Activated B cell treated with CpG ODN at 0.5 μM for 24 hours (primary cell): Measurements from ENCODE around the gene PHF5A. TPM values are rescaled to one million over a fixed set of nuclear protein-coding genes. Genes with fewer than 3 reads are reported as not detected.
A peak's percentile ranks its signal among the peaks of the same experiment; 100 is the strongest.
"Not testable (repeated sequence)": the region's sequence is repeated elsewhere in the genome, so short reads cannot be mapped to it uniquely, and the experiment has no call there.

ENCODE experiments used
- ATAC-seq: fragments of 200-7000 bp; cut with Tn5 transposase; one replicate; pipeline ENCODE4 v1.10.0; 2021; ENCODE audit warnings: low read depth, mild to moderate bottlenecking, moderate library complexity
- CTCF ChIA-PET: fragments of 350-600 bp; sonication (Branson Sonifier 250); formaldehyde crosslinking; loops from one replicate; lab custom pipeline; 2021; ENCODE audit warnings: antibody characterized with exemption; lab: Charles Lee
- POLR2A ChIA-PET: fragments of 350-600 bp; sonication (Branson Sonifier 250); formaldehyde crosslinking; loops from one replicate; lab custom pipeline; 2021; ENCODE audit warnings: antibody characterized with exemption; lab: Charles Lee
- DNase-seq: peaks from one replicate; pipeline ENCODE4 v3.0.0; 2022
- H3K27ac Mint-ChIP-seq: one replicate; pipeline ENCODE4 v1.8.0; 2020; ENCODE audit warnings: mixed read lengths
- H3K27me3 Mint-ChIP-seq: one replicate; pipeline ENCODE4 v1.8.0; 2021; ENCODE audit warnings: mixed read lengths
- H3K36me3 Mint-ChIP-seq: one replicate; pipeline ENCODE4 v1.8.0; 2021; ENCODE audit warnings: low read depth, mixed read lengths
- H3K4me1 Mint-ChIP-seq: one replicate; pipeline ENCODE4 v1.8.0; 2021; ENCODE audit warnings: mixed read lengths
- H3K4me3 Mint-ChIP-seq: one replicate; pipeline ENCODE4 v1.8.0; 2020; ENCODE audit warnings: mild to moderate bottlenecking, mixed read lengths
- H3K9me3 Mint-ChIP-seq: one replicate; pipeline ENCODE4 v1.8.0; 2020; ENCODE audit warnings: mixed read lengths
- intact Hi-C: fragments of 100-400 bp; cut with micrococcal nuclease; formaldehyde crosslinking; loops from one replicate; pipeline ENCODE4 v1.15.1; 2024
- total RNA-seq: library from RNA; stranded (reverse); gene quantifications from 2 replicates; pipeline ENCODE4 v1.2.3, GENCODE V29; 2022
- TF ChIP-seq, protein P1 (sequence below): fragments of 200-600 bp; IDR thresholded peaks from one replicate; pipeline ENCODE4 v1.8.0; 2022; ENCODE audit warnings: antibody characterized with exemption, mild to moderate bottlenecking

Gene PHF5A
- total RNA-seq, 1 donor from 2014 or later: 54.0 TPM

GRCh38 chr22:41442240-41442792, 26.2 kb downstream of the PHF5A start:
- Mint-ChIP-seq H3K27me3 (no peaks in the 10 kb centered on the region), H3K9me3 (no peaks in the 10 kb centered on the region), H3K4me1 (peaks cover 37% of the 10 kb centered on the region), H3K4me3 (no peak overlapping the region), H3K36me3 (peaks cover 57% of the 10 kb centered on the region), H3K27ac (peak overlapping the region; percentile 14)
- intact Hi-C loops: loop anchor here (10.0 kb wide), 1 partner anchor 348 kb away; the partner anchor contains the start of gene EP300
- ATAC-seq (no peak), DNase-seq (no peak)
- CTCF ChIA-PET: interaction anchor here (0.9 to 1.0 kb wide), 2 partner anchors 28 to 75 kb away, joined by 3 to 5 read pairs; no protein-coding TSS in a partner anchor
- POLR2A ChIA-PET: interaction anchor here (0.6 to 10.7 kb wide), 3 partner anchors 15 to 1705 kb away, joined by 3 to 584 read pairs (median 3); partner anchors contain the start of genes ACO2 and PHF5A
- TF ChIP-seq, protein P1, sequence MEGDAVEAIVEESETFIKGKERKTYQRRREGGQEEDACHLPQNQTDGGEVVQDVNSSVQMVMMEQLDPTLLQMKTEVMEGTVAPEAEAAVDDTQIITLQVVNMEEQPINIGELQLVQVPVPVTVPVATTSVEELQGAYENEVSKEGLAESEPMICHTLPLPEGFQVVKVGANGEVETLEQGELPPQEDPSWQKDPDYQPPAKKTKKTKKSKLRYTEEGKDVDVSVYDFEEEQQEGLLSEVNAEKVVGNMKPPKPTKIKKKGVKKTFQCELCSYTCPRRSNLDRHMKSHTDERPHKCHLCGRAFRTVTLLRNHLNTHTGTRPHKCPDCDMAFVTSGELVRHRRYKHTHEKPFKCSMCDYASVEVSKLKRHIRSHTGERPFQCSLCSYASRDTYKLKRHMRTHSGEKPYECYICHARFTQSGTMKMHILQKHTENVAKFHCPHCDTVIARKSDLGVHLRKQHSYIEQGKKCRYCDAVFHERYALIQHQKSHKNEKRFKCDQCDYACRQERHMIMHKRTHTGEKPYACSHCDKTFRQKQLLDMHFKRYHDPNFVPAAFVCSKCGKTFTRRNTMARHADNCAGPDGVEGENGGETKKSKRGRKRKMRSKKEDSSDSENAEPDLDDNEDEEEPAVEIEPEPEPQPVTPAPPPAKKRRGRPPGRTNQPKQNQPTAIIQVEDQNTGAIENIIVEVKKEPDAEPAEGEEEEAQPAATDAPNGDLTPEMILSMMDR: no peak

- ATAC-seq, H3K27me3 Mint-ChIP-seq, CTCF ChIA-PET, DNase-seq, H3K27ac Mint-ChIP-seq, H3K4me3 Mint-ChIP-seq, H3K9me3 Mint-ChIP-seq: not testable (repeated sequence)
- intact Hi-C loops: loop anchor here (10.0 kb wide), 1 partner anchor 346 kb away; the partner anchor contains the start of gene EP300
- H3K4me1 Mint-ChIP-seq: peaks cover 37% of the 10 kb centered on the region
- POLR2A ChIA-PET: interaction anchor here (0.6 kb wide), 2 partner anchors 35 to 61 kb away, joined by 3 to 7 read pairs; no protein-coding TSS in a partner anchor
- peaks cover 64% of the 10 kb centered on the region for H3K36me3 Mint-ChIP-seq
These were observed 28.0 kb downstream of the PHF5A start for GRCh38 chr22:41440511-41440910.

DNA sequence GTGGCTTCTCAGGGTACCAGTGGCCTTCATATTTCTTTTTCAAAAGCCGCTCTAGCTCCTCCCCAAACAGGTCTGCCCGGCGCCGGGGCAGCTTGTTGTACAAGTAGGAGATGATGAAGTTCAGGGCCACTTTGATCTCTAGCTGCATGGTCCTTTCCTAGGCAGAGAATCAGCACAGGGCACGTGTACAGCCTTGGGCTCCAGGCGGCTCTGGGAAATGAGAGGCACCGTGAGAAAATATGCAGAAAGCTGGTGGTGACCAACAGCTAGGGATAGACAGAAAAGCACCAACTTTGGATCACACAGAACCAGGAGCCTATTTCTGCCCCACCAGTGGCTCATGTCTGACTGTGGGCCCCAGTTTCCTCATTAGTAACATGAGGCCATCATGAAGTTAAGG, 31.3 kb downstream of the PHF5A start:
- H3K36me3 Mint-ChIP-seq: peaks cover 60% of the 10 kb centered on the region
- no peak overlapping the region for H3K27ac Mint-ChIP-seq
- TF ChIP-seq, protein P1: no peak
- peaks cover 17% of the 10 kb centered on the region for H3K4me1 Mint-ChIP-seq
- DNase-seq (no peak), ATAC-seq (no peak)
- no peak overlapping the region for H3K4me3 Mint-ChIP-seq
- ChIA-PET CTCF (interaction anchor here (1.0 to 1.6 kb wide), 2 partner anchors 11 to 64 kb away, joined by 3 to 4 read pairs; no protein-coding TSS in a partner anchor), POLR2A (interaction anchor here (0.7 to 1.6 kb wide), 5 partner anchors 9 to 1345 kb away, joined by 3 to 10 read pairs (median 4); partner anchors contain the start of genes PHF5A and TOB2)
- H3K27me3 Mint-ChIP-seq: no peaks in the 10 kb centered on the region
- H3K9me3 Mint-ChIP-seq: no peaks in the 10 kb centered on the region
- intact Hi-C loops: no loop called here

GRCh38 chr22:41436322-41437113, 32.0 kb downstream of the PHF5A start:
- POLR2A ChIA-PET: interaction anchor here (0.6 to 1.6 kb wide), 5 partner anchors 10 to 32 kb away, joined by 3 to 8 read pairs (median 4); partner anchors contain the start of genes PHF5A and TOB2
- Mint-ChIP-seq H3K27me3 (no peaks in the 10 kb centered on the region), H3K36me3 (peaks cover 63% of the 10 kb centered on the region), H3K4me3 (no peak overlapping the region), H3K27ac (no peak overlapping the region), H3K9me3 (no peaks in the 10 kb centered on the region), H3K4me1 (peaks cover 16% of the 10 kb centered on the region)
- DNase-seq (no peak), ATAC-seq (peak; percentile 7)
- TF ChIP-seq, protein P1: no peak
- CTCF ChIA-PET: interaction anchor here (1.0 to 1.6 kb wide), 2 partner anchors 10 to 65 kb away, joined by 3 to 4 read pairs; no protein-coding TSS in a partner anchor
- intact Hi-C loops: no loop called here

DNA sequence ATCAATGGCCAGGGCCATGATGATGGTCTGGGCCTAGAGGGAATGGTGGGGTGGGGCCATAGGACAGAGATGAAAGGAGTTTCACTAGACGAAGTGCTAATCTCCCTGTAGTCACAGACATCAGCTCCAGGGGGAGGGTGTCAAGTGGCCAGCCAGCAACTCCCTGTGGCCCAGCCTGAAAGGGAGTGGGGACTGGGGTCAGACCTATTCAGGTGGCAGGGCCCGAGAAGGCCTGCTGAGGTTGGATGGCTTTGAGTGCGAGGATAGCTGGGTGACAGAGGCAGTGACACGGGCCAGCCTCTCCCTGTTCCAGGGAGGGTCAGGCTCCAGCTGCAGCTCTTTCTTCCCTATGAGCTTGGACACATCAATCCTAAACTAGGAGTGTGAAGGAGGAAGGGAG, 32.9 kb downstream of the PHF5A start:
- DNase-seq: no peak
- Mint-ChIP-seq H3K27ac (peak overlapping the region; percentile 37), H3K27me3 (no peaks in the 10 kb centered on the region), H3K36me3 (peaks cover 67% of the 10 kb centered on the region), H3K4me1 (peaks cover 21% of the 10 kb centered on the region), H3K9me3 (no peaks in the 10 kb centered on the region), H3K4me3 (no peak overlapping the region)
- TF ChIP-seq, protein P1: no peak
- ChIA-PET POLR2A (interaction anchor here (0.6 to 1.6 kb wide), 2 partner anchors 10 to 11 kb away, joined by 3 to 6 read pairs; no protein-coding TSS in a partner anchor), CTCF (interaction anchor here (1.6 kb wide), 1 partner anchor 66 kb away, joined by 4 read pairs; no protein-coding TSS in a partner anchor)
- ATAC-seq: no peak
- intact Hi-C loops: no loop called here

- peaks cover 69% of the 10 kb centered on the region for H3K36me3 Mint-ChIP-seq
- H3K9me3 Mint-ChIP-seq, ATAC-seq, H3K4me3 Mint-ChIP-seq, H3K27me3 Mint-ChIP-seq, H3K27ac Mint-ChIP-seq, intact Hi-C loops, CTCF ChIA-PET, DNase-seq: not testable (repeated sequence)
- POLR2A ChIA-PET: interaction anchor here (1.6 kb wide), 1 partner anchor 11 kb away, joined by 3 read pairs; no protein-coding TSS in a partner anchor
- H3K4me1 Mint-ChIP-seq: peaks cover 17% of the 10 kb centered on the region
These were observed 34.0 kb downstream of the PHF5A start for GRCh38 chr22:41434361-41435003.

GRCh38 chr22:41433480-41433879, 35.0 kb downstream of the PHF5A start:
- Mint-ChIP-seq H3K36me3 (peaks cover 65% of the 10 kb centered on the region), H3K4me1 (peaks cover 11% of the 10 kb centered on the region)
- DNase-seq, H3K4me3 Mint-ChIP-seq, CTCF ChIA-PET, ATAC-seq, intact Hi-C loops, H3K27ac Mint-ChIP-seq, H3K9me3 Mint-ChIP-seq, H3K27me3 Mint-ChIP-seq, POLR2A ChIA-PET: not testable (repeated sequence)
